H1 (cell line): ENCODE results near the gene CRK. TPM values are rescaled to one million over a fixed set of nuclear protein-coding genes. Genes with fewer than 3 reads are reported as not detected.
"Not testable (repeated sequence)": the region's sequence is repeated elsewhere in the genome, so short reads cannot be mapped to it uniquely, and the experiment has no call there.

Experiments used
- CTCF ChIA-PET: fragments of 300-600 bp; sonication (Branson Sonifier 250); formaldehyde crosslinking; loops from one replicate; lab custom pipeline; 2021; ENCODE audit not compliant: partially characterized antibody; lab: Charles Lee
- POLR2A ChIA-PET: fragments of 300-600 bp; sonication (Branson Sonifier 250); formaldehyde crosslinking; loops from one replicate; lab custom pipeline; 2021; ENCODE audit warnings: inconsistent platforms; ENCODE audit not compliant: partially characterized antibody; lab: Charles Lee
- DNase-seq, 2 experiments: peaks; one replicate each; pipeline versions ENCODE4 v3.0.0 to v3.0.0-alpha.2; 2010 to 2022; ENCODE audit warnings: low spot score in 2 of 2, low read depth in 1 of 2, mixed read lengths in 1 of 2
- FAIRE-seq: peaks from 2 replicates; lab custom pipeline; 2011; peaks lifted over from hg19 to GRCh38; lab: Jason Lieb, UNC
- H2AFZ ChIP-seq: 2 replicates; pipeline ENCODE4 v1.8.1; 2012; ENCODE audit warnings: low read length, inconsistent platforms
- H2AK5ac ChIP-seq: 2 replicates; pipeline ENCODE4 v1.6.1; 2013; ENCODE audit warnings: low read depth, low read length
- H2BK120ac ChIP-seq: replicated peaks from 2 replicates; pipeline ENCODE3; 2013; ENCODE audit warnings: low read depth, low read length, inconsistent platforms
- H2BK12ac ChIP-seq: 2 replicates; pipeline ENCODE4 v1.6.1; 2013; ENCODE audit warnings: low read depth, low read length
- H2BK15ac ChIP-seq: 2 replicates; pipeline ENCODE4 v1.6.1; 2013; ENCODE audit warnings: low read length
- H2BK20ac ChIP-seq: 2 replicates; pipeline ENCODE4 v1.6.1; 2013; ENCODE audit warnings: low read length
- H2BK5ac ChIP-seq: 2 replicates; pipeline ENCODE4 v1.6.1; 2013; ENCODE audit warnings: low read depth, low read length
- H3K14ac ChIP-seq: 2 replicates; pipeline ENCODE4 v1.6.1; 2013; ENCODE audit warnings: inconsistent platforms; ENCODE audit not compliant: insufficient read length
- H3K18ac ChIP-seq: 2 replicates; pipeline ENCODE4 v1.6.1; 2013; ENCODE audit warnings: low read length; ENCODE audit errors: extremely low read depth
- H3K23ac ChIP-seq: 2 replicates; pipeline ENCODE4 v1.6.1; 2013; ENCODE audit warnings: inconsistent platforms; ENCODE audit not compliant: insufficient read length
- H3K23me2 ChIP-seq: 2 replicates; pipeline ENCODE4 v1.6.1; 2013; ENCODE audit warnings: low read depth, low read length
- H3K27ac ChIP-seq: 2 replicates; pipeline ENCODE4 v1.6.1; 2011; ENCODE audit warnings: low read depth, low read length, inconsistent platforms
- H3K27me3 ChIP-seq, 4 experiments: replicated peaks in 1 of 4; 1 replicate in 1 of 4; 2 replicates in 3 of 4; pipeline versions ENCODE4 v1.6.1 to v1.8.1; 2011 to 2013; ENCODE audit warnings: low read length in 3 of 4, mild to moderate bottlenecking in 3 of 4, inconsistent platforms in 2 of 4, mixed read lengths in 2 of 4, moderate library complexity in 1 of 4; ENCODE audit not compliant: control insufficient read depth in 3 of 4, insufficient read depth in 3 of 4; ENCODE audit errors: extremely low read depth in 1 of 4
- H3K36me3 ChIP-seq, 4 experiments: 2 replicates each; pipeline versions ENCODE4 v1.6.1 to v1.8.1; 2011 to 2013; ENCODE audit warnings: mild to moderate bottlenecking in 4 of 4, low read length in 3 of 4, moderate library complexity in 2 of 4, control low read depth in 1 of 4, inconsistent platforms in 1 of 4; ENCODE audit not compliant: insufficient read depth in 4 of 4, control insufficient read depth in 2 of 4
- H3K4ac ChIP-seq: replicated peaks from 2 replicates; pipeline ENCODE3; 2013; ENCODE audit warnings: low read length, low read depth, mixed read lengths, inconsistent platforms; ENCODE audit not compliant: insufficient read length
- H3K4me1 ChIP-seq, 4 experiments: replicated peaks in 1 of 4; 1 replicate in 1 of 4; 2 replicates in 3 of 4; pipeline versions ENCODE4 v1.6.1 to v1.8.1; 2011 to 2013; ENCODE audit warnings: low read length in 3 of 4, inconsistent platforms in 2 of 4, mixed read lengths in 1 of 4; ENCODE audit not compliant: insufficient read depth in 4 of 4, control insufficient read depth in 3 of 4
- H3K4me2 ChIP-seq, 2 experiments: 2 replicates each; pipeline versions ENCODE4 v1.6.1 to v1.8.1; 2011 to 2013; ENCODE audit warnings: low read depth in 2 of 2, low read length in 2 of 2, control low read depth in 1 of 2, inconsistent platforms in 1 of 2, mild to moderate bottlenecking in 1 of 2; ENCODE audit not compliant: insufficient read depth in 1 of 2
- H3K4me3 ChIP-seq, 4 experiments: fragments of 200-600, 300-600 bp in 1 of 4; sonication (generic), shearing (Covaris generic), sonication (Bioruptor Twin) in 1 of 4; 2 replicates each; pipeline versions ENCODE4 v1.5.1 to v1.8.1; 2011 to 2016; ENCODE audit warnings: low read length in 4 of 4, low read depth in 3 of 4, control low read depth in 2 of 4, inconsistent platforms in 2 of 4, mild to moderate bottlenecking in 2 of 4, mixed read lengths in 1 of 4, moderate library complexity in 1 of 4; ENCODE audit not compliant: insufficient read depth in 2 of 4; ENCODE audit errors: extremely low read depth in 1 of 4
- H3K56ac ChIP-seq: replicated peaks from 2 replicates; pipeline ENCODE3; 2013; ENCODE audit warnings: low read depth, mild to moderate bottlenecking, mixed read lengths, low read length, inconsistent platforms; ENCODE audit not compliant: insufficient read length
- H3K79me1 ChIP-seq: 2 replicates; pipeline ENCODE4 v1.6.1; 2013; ENCODE audit warnings: low read depth, low read length, control low read depth
- H3K79me2 ChIP-seq, 2 experiments: 2 replicates each; pipeline versions ENCODE4 v1.6.1 to v1.8.1; 2012 to 2013; ENCODE audit warnings: low read length in 2 of 2, mild to moderate bottlenecking in 2 of 2, inconsistent platforms in 1 of 2; ENCODE audit not compliant: insufficient read depth in 2 of 2, control insufficient read depth in 1 of 2
- H3K9ac ChIP-seq, 4 experiments: replicated peaks in 1 of 4; 1 replicate in 1 of 4; 2 replicates in 3 of 4; pipeline versions ENCODE4 v1.6.1 to v1.8.1; 2011 to 2013; ENCODE audit warnings: low read depth in 3 of 4, low read length in 3 of 4, control low read depth in 2 of 4, mild to moderate bottlenecking in 2 of 4, moderate library complexity in 2 of 4, inconsistent platforms in 1 of 4; ENCODE audit errors: extremely low read depth in 1 of 4
- H3K9me3 ChIP-seq, 2 experiments: 2 replicates each; pipeline versions ENCODE4 v1.6.1 to v1.8.1; 2012 to 2013; ENCODE audit warnings: mild to moderate bottlenecking in 2 of 2, moderate library complexity in 2 of 2, control low read depth in 1 of 2, inconsistent platforms in 1 of 2, low read depth in 1 of 2, low read length in 1 of 2, mixed read lengths in 1 of 2; ENCODE audit not compliant: insufficient read depth in 2 of 2
- H4K20me1 ChIP-seq, 2 experiments: replicated peaks in 1 of 2; 2 replicates each; pipeline versions ENCODE3 to v1.8.1; 2011 to 2013; ENCODE audit warnings: inconsistent platforms in 2 of 2, low read length in 2 of 2, mild to moderate bottlenecking in 1 of 2; ENCODE audit not compliant: insufficient read depth in 2 of 2, control insufficient read depth in 1 of 2
- H4K5ac ChIP-seq: 2 replicates; pipeline ENCODE4 v1.6.1; 2013; ENCODE audit warnings: low read length, low read depth, mixed read lengths, inconsistent platforms; ENCODE audit not compliant: insufficient read length
- H4K8ac ChIP-seq: 2 replicates; pipeline ENCODE4 v1.8.0; 2013; ENCODE audit warnings: mild to moderate bottlenecking, moderate library complexity, low read length, inconsistent platforms; ENCODE audit not compliant: insufficient read depth; ENCODE audit errors: extremely low read depth
- H4K91ac ChIP-seq: replicated peaks from 2 replicates; pipeline ENCODE3; 2013; ENCODE audit warnings: low read length, mixed read lengths, inconsistent platforms; ENCODE audit not compliant: insufficient read length
- CBX8 ChIP-seq: fragments of 300-800, 300-1000 bp; sonication (generic); IDR thresholded peaks from 2 replicates; pipeline ENCODE4 v1.7.1; 2016; ENCODE audit warnings: low read depth, low read length, borderline replicate concordance
- WGBS, 2 experiments: shearing (Covaris generic) in 1 of 2; methylation state at CpG; one replicate each; pipeline versions ENCODE4 v1.1.6 to v1.1.7; 2013 to 2015; ENCODE audit warnings: low lambda C conversion rate in 2 of 2, mixed read lengths in 2 of 2, inconsistent platforms in 1 of 2, low coverage in 1 of 2, missing lambda C conversion rate in 1 of 2; ENCODE audit not compliant: insufficient replicate concordance in 2 of 2, insufficient coverage in 1 of 2, insufficient read length in 1 of 2; ENCODE audit errors: extremely low coverage in 1 of 2, missing lambda C conversion rate in 1 of 2; 5-methylcytosine and 5-hydroxymethylcytosine counted together
- polyA plus RNA-seq, 7 experiments: library from polyadenylated mRNA; depleted of rRNA in 3 of 7; stranded (reverse) in 5 of 7; unstranded in 2 of 7; fragments of >200 nt in 5 of 7; fragments of 200-250 nt in 2 of 7; gene quantifications; 1 replicate in 5 of 7; 2 replicates in 1 of 7; 4 replicates in 1 of 7; pipeline versions ENCODE4 v1.2.1 to v1.2.3, GENCODE V29; 2011 to 2013; ENCODE audit warnings: missing spikeins in 2 of 7, mixed read lengths in 2 of 7
- total RNA-seq: library from RNA; stranded (reverse); fragmentation: NEBNext Ultra II Directional; extraction: Animal tissue kit (Norgen Biotek cat#: 25700); gene quantifications from 2 replicates; pipeline ENCODE4 v1.2.1, GENCODE V29; 2021

CRK gene
- total and polyA plus RNA-seq, 2 of the 8 experiments (the other 6 are each of a cell fraction or from before 2014, with no cell fraction given), result 32.8 to 57.1 TPM

DNA sequence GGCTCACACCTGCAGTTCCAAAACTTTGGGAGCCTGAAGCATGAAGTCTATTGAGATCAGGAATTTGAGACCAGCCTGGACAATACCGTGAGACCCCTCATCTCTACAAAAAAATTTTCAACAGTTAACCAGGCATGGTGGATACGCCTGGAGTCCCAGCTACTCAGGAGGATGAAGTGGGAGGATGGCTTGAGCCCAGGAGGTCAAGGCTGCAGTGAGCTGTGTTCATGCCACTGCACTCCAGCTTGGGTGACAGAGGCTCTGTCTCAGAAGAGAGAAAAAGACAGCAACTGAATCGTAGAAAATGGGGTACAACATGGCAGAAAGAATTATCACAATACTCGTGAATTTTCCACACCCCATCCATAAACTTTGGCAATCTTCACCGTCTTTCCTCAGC, 3.2 kb downstream of the CRK start (continued):
- TF ChIP-seq CBX8, result no peak

DNA sequence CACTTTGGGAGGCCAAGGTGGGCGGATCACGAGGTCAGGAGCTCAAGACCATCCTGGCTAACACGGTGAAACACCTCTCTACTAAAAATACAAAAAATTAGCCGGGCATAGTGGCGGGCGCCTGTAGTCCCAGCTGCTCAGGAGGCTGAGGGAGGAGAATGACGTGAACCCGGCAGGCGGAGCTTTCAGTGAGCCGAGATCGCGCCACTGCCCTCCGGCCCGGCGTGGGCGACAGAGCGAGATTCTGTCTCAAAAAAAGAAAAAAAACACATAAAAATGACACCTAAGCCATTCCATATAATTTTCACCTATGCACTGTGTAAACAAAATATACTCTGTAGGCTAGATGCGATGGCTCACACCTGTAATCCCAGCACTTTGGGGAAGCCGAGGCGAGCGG, 5.8 kb downstream of the CRK start:
- not testable (repeated sequence) for H2AK5ac ChIP-seq, H4K8ac ChIP-seq, H2BK20ac ChIP-seq, H2AFZ ChIP-seq, H3K56ac ChIP-seq, H3K4me3 ChIP-seq, H3K18ac ChIP-seq, H3K4me1 ChIP-seq, H3K27ac ChIP-seq, H3K9ac ChIP-seq, H3K79me1 ChIP-seq, H2BK5ac ChIP-seq, H3K23me2 ChIP-seq, H4K5ac ChIP-seq, H2BK15ac ChIP-seq, H3K36me3 ChIP-seq, H3K4me2 ChIP-seq, H2BK12ac ChIP-seq, H3K23ac ChIP-seq, H3K9me3 ChIP-seq, FAIRE-seq, H2BK120ac ChIP-seq, H3K4ac ChIP-seq, H4K91ac ChIP-seq, DNase-seq, H3K27me3 ChIP-seq, H3K14ac ChIP-seq
- peaks cover 5 to 28% of the 10 kb centered on the region in 2 experiments for H4K20me1 ChIP-seq
- 97% methylated on average over 21 of the region's 21 CpGs; no CpG with 5 or more reads in 1 of the 2 experiments for WGBS, 2 experiments
- CTCF ChIA-PET, result interaction anchor here (0.5 to 1.1 kb wide), 5 partner anchors 13 to 151 kb away, joined by 3 read pairs; no protein-coding TSS in a partner anchor
- POLR2A ChIA-PET, result interaction anchor here (0.6 to 2.1 kb wide), 14 partner anchors 10 to 54 kb away, joined by 3 to 7 read pairs (median 3); partner anchors contain the start of gene YWHAE
- peaks cover 74 to 98% of the 10 kb centered on the region in 2 experiments for H3K79me2 ChIP-seq
